Ovary (tissue), 9 donors: ENCODE data around the gene BDNF. TPM values are rescaled to one million over a fixed set of nuclear protein-coding genes. Genes with fewer than 3 reads are reported as not detected.

Experiments
- DNase-seq, 5 donors: peaks; one replicate each; pipeline ENCODE4 v3.0.0-alpha.2; 2019 to 2020
- H3K27ac ChIP-seq, 2 donors: fragments of 200-600 bp; one replicate each; pipeline versions ENCODE4 v1.5.1 to v1.8.0; 2019 to 2022
- H3K27me3 ChIP-seq: fragments of 200-600 bp; one replicate; pipeline ENCODE4 v1.8.0; 2022
- H3K36me3 ChIP-seq: fragments of 200-600 bp; sonication (generic); one replicate; pipeline ENCODE4 v1.5.1; 2019
- H3K4me1 ChIP-seq: one replicate; pipeline ENCODE4 v1.8.1; 2013; ENCODE audit warnings: mild to moderate bottlenecking, moderate library complexity; ENCODE audit not compliant: insufficient read depth
- H3K4me3 ChIP-seq: fragments of 200-600 bp; sonication (generic); one replicate; pipeline ENCODE4 v1.5.1; 2017
- H3K9me3 ChIP-seq, 2 donors: fragments of 200-600 bp in 1 of 2; sonication (generic) in 1 of 2; one replicate each; pipeline versions ENCODE4 v1.5.1 to v1.8.1; 2013 to 2019; ENCODE audit warnings: mild to moderate bottlenecking in 1 of 2, moderate library complexity in 1 of 2
- EP300 ChIP-seq: sonication (generic); formaldehyde crosslinking; IDR thresholded peaks from one replicate; pipeline ENCODE4 v1.6.1; 2017; ENCODE audit warnings: antibody characterized with exemption
- POLR2A ChIP-seq: fragments of 450-650 bp; IDR thresholded peaks from one replicate; pipeline ENCODE4 v1.6.1; 2017; ENCODE audit warnings: antibody characterized with exemption, mild to moderate bottlenecking, moderate library complexity
- WGBS, 3 donors: extraction: QIAGEN DNeasy Blood & Tissue Kit in 1 of 3; methylation state at CpG; one replicate each; pipeline versions ENCODE4 v1.1.5 to v1.1.7; 2013 to 2017; 5-methylcytosine and 5-hydroxymethylcytosine counted together
- intact Hi-C, 4 donors: fragments of 100-400 bp; cut with DNase I; formaldehyde crosslinking; loops; one replicate each; pipeline versions ENCODE4 v1.11.0 to v1.15.1; 2022 to 2023
- polyA plus RNA-seq, 2 donors: library from polyadenylated mRNA; stranded (reverse); fragments of 200-250 nt in 1 of 2; fragments of 350-450 nt in 1 of 2; fragmentation: Illumina TruSeq in 1 of 2; extraction: RNeasy Lipid Tissue Mini Kit (QIAGEN cat#74804) in 1 of 2; gene quantifications; one replicate each; pipeline ENCODE4 v1.2.3, GENCODE V29; 2013 to 2014
- total RNA-seq, 7 donors: library from RNA; depleted of rRNA in 2 of 7; stranded (reverse); fragments of >200 nt in 2 of 7; fragmentation: NEBNext Ultra II Directional in 3 of 7; extraction: Animal tissue kit (Norgen Biotek cat#: 25700) in 3 of 7; gene quantifications; one replicate each; pipeline versions ENCODE4 v1.1.0 to v1.2.4, GENCODE V29; 2016 to 2023
- TF ChIP-seq, protein P1 (sequence below), 3 donors: fragments of 450-650 bp in 2 of 3; fragments of 200-600 bp in 1 of 3; IDR thresholded peaks; one replicate each; pipeline versions ENCODE4 v1.5.1 to v1.8.0; 2016 to 2022; ENCODE audit warnings: antibody characterized with exemption in 3 of 3, mild to moderate bottlenecking in 1 of 3
- donor health status: DM: no; HTN: no; CAD: no; lungs with moderate emphysema.
- donor health status: DM: no; HTN: no; CAD: no.
- donor health status: Bipolar disorder and iron deficiency.
- donor health status: DM: yes; HTN: yes; CAD: no.
- donor health status: DM: no; HTN: no; CAD: no.
- donor health status: DM: yes; HTN: yes; CAD: no.

Gene BDNF
- total and polyA plus RNA-seq, 9 donors: 0.10 to 2.6 (median 0.65) TPM; not detected in 1

DNA sequence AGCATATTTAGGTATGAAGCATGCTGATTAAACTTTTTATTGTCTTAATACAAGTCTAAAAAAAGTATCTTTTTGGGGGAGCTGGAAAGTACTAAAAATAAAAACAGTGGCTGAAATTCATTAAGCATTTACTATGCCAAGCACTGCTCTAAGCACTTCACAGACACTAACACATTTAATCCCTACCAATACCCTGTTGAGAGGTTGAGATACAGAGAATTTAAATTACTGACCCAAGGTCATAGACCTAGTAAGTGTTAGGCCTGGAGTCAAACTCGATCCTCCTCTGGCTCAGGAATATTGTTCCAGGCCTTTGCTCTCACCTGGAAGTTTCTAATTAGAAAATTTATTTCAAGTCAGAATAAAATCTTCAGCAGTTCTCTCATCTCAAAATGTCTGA, 18.6 kb downstream of the BDNF start:
- TF ChIP-seq POLR2A: no peak
- TF ChIP-seq, protein P1, sequence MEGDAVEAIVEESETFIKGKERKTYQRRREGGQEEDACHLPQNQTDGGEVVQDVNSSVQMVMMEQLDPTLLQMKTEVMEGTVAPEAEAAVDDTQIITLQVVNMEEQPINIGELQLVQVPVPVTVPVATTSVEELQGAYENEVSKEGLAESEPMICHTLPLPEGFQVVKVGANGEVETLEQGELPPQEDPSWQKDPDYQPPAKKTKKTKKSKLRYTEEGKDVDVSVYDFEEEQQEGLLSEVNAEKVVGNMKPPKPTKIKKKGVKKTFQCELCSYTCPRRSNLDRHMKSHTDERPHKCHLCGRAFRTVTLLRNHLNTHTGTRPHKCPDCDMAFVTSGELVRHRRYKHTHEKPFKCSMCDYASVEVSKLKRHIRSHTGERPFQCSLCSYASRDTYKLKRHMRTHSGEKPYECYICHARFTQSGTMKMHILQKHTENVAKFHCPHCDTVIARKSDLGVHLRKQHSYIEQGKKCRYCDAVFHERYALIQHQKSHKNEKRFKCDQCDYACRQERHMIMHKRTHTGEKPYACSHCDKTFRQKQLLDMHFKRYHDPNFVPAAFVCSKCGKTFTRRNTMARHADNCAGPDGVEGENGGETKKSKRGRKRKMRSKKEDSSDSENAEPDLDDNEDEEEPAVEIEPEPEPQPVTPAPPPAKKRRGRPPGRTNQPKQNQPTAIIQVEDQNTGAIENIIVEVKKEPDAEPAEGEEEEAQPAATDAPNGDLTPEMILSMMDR (IDR thresholded peaks at IDR 0.05): no peak
- TF ChIP-seq EP300: no peak
- WGBS, 3 donors: 39 to 70% (median 54%) methylated on average over 1 of the region's 1 CpG
- no peaks in the 10 kb centered on the region for H3K4me1 ChIP-seq
- no peaks in the 10 kb centered on the region for H3K27me3 ChIP-seq
- no peaks in the 10 kb centered on the region for H3K9me3 ChIP-seq
- no peak for DNase-seq
- no peaks in the 10 kb centered on the region for H3K36me3 ChIP-seq
- intact Hi-C loops: no loop called here
- no peak overlapping the region for H3K27ac ChIP-seq
- H3K4me3 ChIP-seq: no peak overlapping the region

DNA sequence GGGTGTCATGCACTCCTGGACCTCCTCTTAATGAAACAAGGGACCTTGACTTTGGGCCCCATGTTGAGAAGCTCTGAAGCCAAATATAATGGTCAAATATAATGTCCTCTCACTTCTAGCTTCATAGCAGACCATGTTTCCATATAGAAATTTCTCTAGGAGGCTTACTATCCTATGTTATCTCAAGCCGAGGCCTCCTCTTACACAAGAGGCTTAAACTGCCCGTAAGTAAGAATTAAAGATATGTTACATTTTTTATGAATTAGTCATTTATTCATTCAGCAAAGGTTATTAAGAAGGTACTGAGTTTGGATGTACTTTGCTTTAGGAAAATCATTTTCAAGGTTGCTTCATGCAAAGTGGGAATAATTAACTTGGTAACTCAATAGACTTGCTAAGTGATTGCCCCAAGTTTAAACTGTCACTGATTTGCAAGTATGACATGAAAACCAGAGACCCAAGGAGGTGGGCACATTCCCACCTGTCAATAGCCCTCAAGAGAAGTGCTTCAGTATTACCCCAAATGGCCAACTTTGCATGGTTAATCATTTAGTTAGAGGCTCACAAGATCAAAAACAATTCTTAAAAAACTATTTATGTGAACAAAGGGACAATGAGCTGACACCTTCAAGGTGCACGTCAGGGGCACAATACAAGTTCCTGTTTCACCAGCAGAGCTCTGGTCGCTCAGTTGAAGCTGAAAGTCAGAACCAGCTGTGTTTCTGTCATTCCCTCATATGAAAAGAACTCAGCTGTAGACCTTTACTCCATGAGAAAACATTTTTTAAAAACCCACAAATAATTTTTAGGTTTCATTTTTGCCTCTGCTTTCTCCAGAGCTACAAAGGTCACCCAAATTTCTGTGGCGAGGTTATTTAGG, 20.9 kb downstream of the BDNF start:
- Histone ChIP-seq H3K4me3 (no peak overlapping the region), H3K9me3 (no peaks in the 10 kb centered on the region), H3K4me1 (no peaks in the 10 kb centered on the region), H3K27ac (no peak overlapping the region), H3K27me3 (no peaks in the 10 kb centered on the region), H3K36me3 (no peaks in the 10 kb centered on the region)
- intact Hi-C loops: no loop called here
- TF ChIP-seq, protein P1 (IDR thresholded peaks at IDR 0.05): no peak
- TF ChIP-seq EP300 (no peak), POLR2A (no peak)
- 83 to 91% (median 84%) methylated on average over 5 of the region's 5 CpGs for WGBS, 3 donors
- DNase-seq: no peak

DNA sequence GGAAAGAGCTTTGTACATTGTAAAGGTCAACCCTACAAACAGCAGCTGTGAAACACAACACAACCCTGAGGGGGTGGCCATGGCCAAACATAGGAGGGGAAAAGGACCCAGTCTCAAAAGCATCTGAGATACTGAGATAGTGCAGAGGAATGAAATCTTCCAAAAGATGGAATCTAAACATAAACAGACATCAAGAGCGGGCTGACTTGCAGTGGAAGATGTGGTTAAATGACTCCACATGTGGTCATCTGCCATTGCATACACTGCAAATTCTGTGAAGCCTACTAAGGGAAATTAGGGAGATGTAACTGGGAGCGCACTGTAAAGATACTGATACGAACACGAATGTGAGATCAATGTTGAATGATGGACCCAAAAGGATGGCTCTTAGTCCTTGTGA, 22.0 kb downstream of the BDNF start:
- TF ChIP-seq, protein P1 (IDR thresholded peaks at IDR 0.05): no peak
- TF ChIP-seq EP300: no peak
- no peak for TF ChIP-seq POLR2A

DNA sequence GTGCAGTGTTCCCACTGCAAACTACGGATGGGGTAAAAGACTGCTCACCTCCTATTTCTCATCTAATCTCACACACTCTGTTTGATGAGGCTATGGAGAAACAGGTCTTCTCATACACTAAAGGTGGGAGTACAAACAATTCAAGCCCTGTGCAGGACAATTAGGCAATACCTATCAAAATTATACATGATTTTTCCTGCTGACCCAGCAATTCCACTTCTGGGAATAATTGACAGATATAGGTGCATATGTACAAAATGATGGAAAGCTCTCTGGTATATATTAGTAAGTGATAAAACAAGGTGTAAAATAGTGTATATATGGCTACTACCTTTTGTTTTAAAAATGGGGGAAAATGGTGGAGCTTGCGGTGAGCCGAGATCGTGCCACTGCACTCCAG, 23.1 kb downstream of the BDNF start:
- no peak for TF ChIP-seq EP300
- TF ChIP-seq, protein P1 (IDR thresholded peaks at IDR 0.05): no peak
- no peak for TF ChIP-seq POLR2A
- 97 to 100% (median 98%) methylated on average over 4 of the region's 4 CpGs for WGBS, 3 donors
- Histone ChIP-seq H3K4me3 (no peak overlapping the region), H3K4me1 (no peaks in the 10 kb centered on the region), H3K36me3 (no peaks in the 10 kb centered on the region), H3K9me3 (no peaks in the 10 kb centered on the region), H3K27me3 (no peaks in the 10 kb centered on the region), H3K27ac (no peak overlapping the region)
- no peak for DNase-seq
- intact Hi-C loops: no loop called here

More for the DNA sequence above, 22.0 kb downstream of the BDNF start:
- Histone ChIP-seq H3K9me3 (no peaks in the 10 kb centered on the region), H3K36me3 (no peaks in the 10 kb centered on the region), H3K4me1 (no peaks in the 10 kb centered on the region), H3K27ac (no peak overlapping the region), H3K4me3 (no peak overlapping the region), H3K27me3 (no peaks in the 10 kb centered on the region)
- intact Hi-C loops: no loop called here
- DNase-seq: no peak
- 70 to 85% (median 72%) methylated on average over 4 of the region's 4 CpGs for WGBS, 3 donors
